Measurements from ENCODE around the gene ATP11A. TPM values are rescaled to one million over a fixed set of nuclear protein-coding genes. Genes with fewer than 3 reads are reported as not detected.

Gene ATP11A
- total and polyA plus RNA-seq, 11 donors, result 20.5 to 146 (median 91.2) TPM

- peak in 1 of 4 donors; percentile 4 for ATAC-seq
- Histone ChIP-seq H3K9me3 (peaks cover 0 to 14% (median 0%) of the 10 kb centered on the region in 12 donors), H3K4me3 (peak overlapping the region in 1 of 12 donors; percentile 8), H3K27me3 (peaks cover 0 to 26% (median 2%) of the 10 kb centered on the region in 9 donors), H3K36me3 (no peaks in the 10 kb centered on the region), H3K4me1 (peaks cover 0 to 25% (median 17%) of the 10 kb centered on the region in 12 donors), H3K27ac (no peak overlapping the region)
- DNase-seq, result no peak
- intact Hi-C loops (cut with DNase I), result no loop called here
- WGBS, 4 donors, result 67 to 73% (median 71%) methylated on average over 21 of the region's 21 CpGs
- no peak for TF ChIP-seq POLR2A (IDR thresholded peaks at IDR 0.05)
- no peak for TF ChIP-seq CTCF (IDR thresholded peaks at IDR 0.05)
Measured at GRCh38 chr13:112928020-112928971, 238.5 kb downstream of the ATP11A start.

GRCh38 chr13:112928972-112929782, 239.3 kb downstream of the ATP11A start:
- 20 to 23% (median 21%) methylated on average over 21 of the region's 21 CpGs for WGBS, 4 donors
- ATAC-seq (peak in 2 of 4 donors; percentile 56 to 62), DNase-seq (peak in 3 of 5 donors; percentile 49 to 51 (median 49))
- intact Hi-C loops (cut with DNase I), result no loop called here
- TF ChIP-seq CTCF (IDR thresholded peaks at IDR 0.05) (no peak), POLR2A (IDR thresholded peaks at IDR 0.05) (no peak)
- H3K9me3 ChIP-seq, result peaks cover 0 to 7% (median 0%) of the 10 kb centered on the region in 12 donors
- no peaks in the 10 kb centered on the region for H3K36me3 ChIP-seq
- H3K27ac ChIP-seq, result no peak overlapping the region
- peaks cover 0 to 25% (median 17%) of the 10 kb centered on the region in 12 donors for H3K4me1 ChIP-seq
- H3K4me3 ChIP-seq, result peak overlapping the region in 3 of 12 donors; percentile 8 to 34 (median 10)
- peaks cover 0 to 30% (median 2%) of the 10 kb centered on the region in 9 donors for H3K27me3 ChIP-seq

GRCh38 chr13:112929783-112930055, 239.9 kb downstream of the ATP11A start:
- TF ChIP-seq POLR2A (IDR thresholded peaks at IDR 0.05), result no peak
- no peak for TF ChIP-seq CTCF (IDR thresholded peaks at IDR 0.05)
- H3K27ac ChIP-seq, result no peak overlapping the region
- no peaks in the 10 kb centered on the region for H3K36me3 ChIP-seq
- intact Hi-C loops (cut with DNase I), result no loop called here
- H3K9me3 ChIP-seq, result peaks cover 0 to 7% (median 0%) of the 10 kb centered on the region in 12 donors
- ATAC-seq, result no peak
- H3K27me3 ChIP-seq, result peaks cover 0 to 31% (median 2%) of the 10 kb centered on the region in 9 donors
- 34 to 47% (median 41%) methylated on average over 8 of the region's 8 CpGs for WGBS, 4 donors
- peaks cover 0 to 25% (median 17%) of the 10 kb centered on the region in 12 donors for H3K4me1 ChIP-seq
- H3K4me3 ChIP-seq, result peak overlapping the region in 3 of 12 donors; percentile 8 to 34 (median 10)
- DNase-seq, result no peak

- no peak overlapping the region for H3K4me3 ChIP-seq
- H3K4me1 ChIP-seq, result peaks cover 0 to 25% (median 17%) of the 10 kb centered on the region in 12 donors
- H3K27me3 ChIP-seq, result peaks cover 0 to 31% (median 2%) of the 10 kb centered on the region in 9 donors
- intact Hi-C loops (cut with DNase I), result no loop called here
- DNase-seq (no peak), ATAC-seq (no peak)
- peaks cover 0 to 7% (median 0%) of the 10 kb centered on the region in 12 donors for H3K9me3 ChIP-seq
- H3K27ac ChIP-seq, result no peak overlapping the region
- no peaks in the 10 kb centered on the region for H3K36me3 ChIP-seq
- TF ChIP-seq POLR2A (IDR thresholded peaks at IDR 0.05) (no peak), CTCF (IDR thresholded peaks at IDR 0.05) (no peak)
Measured at GRCh38 chr13:112930192-112930591, 240.4 kb downstream of the ATP11A start.
